ENCODE data around the gene NUPR2. TPM values are rescaled to one million over a fixed set of nuclear protein-coding genes. Genes with fewer than 3 reads are reported as not detected.

The NUPR2 gene
- total and polyA plus RNA-seq, 4 donors: not detected

GRCh38 chr7:56125831-56126230 lies 9.6 kb upstream of the NUPR2 start (continued):
- TF ChIP-seq, protein P1, sequence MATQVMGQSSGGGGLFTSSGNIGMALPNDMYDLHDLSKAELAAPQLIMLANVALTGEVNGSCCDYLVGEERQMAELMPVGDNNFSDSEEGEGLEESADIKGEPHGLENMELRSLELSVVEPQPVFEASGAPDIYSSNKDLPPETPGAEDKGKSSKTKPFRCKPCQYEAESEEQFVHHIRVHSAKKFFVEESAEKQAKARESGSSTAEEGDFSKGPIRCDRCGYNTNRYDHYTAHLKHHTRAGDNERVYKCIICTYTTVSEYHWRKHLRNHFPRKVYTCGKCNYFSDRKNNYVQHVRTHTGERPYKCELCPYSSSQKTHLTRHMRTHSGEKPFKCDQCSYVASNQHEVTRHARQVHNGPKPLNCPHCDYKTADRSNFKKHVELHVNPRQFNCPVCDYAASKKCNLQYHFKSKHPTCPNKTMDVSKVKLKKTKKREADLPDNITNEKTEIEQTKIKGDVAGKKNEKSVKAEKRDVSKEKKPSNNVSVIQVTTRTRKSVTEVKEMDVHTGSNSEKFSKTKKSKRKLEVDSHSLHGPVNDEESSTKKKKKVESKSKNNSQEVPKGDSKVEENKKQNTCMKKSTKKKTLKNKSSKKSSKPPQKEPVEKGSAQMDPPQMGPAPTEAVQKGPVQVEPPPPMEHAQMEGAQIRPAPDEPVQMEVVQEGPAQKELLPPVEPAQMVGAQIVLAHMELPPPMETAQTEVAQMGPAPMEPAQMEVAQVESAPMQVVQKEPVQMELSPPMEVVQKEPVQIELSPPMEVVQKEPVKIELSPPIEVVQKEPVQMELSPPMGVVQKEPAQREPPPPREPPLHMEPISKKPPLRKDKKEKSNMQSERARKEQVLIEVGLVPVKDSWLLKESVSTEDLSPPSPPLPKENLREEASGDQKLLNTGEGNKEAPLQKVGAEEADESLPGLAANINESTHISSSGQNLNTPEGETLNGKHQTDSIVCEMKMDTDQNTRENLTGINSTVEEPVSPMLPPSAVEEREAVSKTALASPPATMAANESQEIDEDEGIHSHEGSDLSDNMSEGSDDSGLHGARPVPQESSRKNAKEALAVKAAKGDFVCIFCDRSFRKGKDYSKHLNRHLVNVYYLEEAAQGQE (IDR thresholded peaks at IDR 0.05): no peak
- TF ChIP-seq HNF4G (IDR thresholded peaks at IDR 0.05) (no peak), FOXA2 (IDR thresholded peaks at IDR 0.05) (no peak), HNF4A (conservative IDR thresholded peaks at IDR 0.05) (no peak), SP1 (IDR thresholded peaks at IDR 0.05) (no peak)
- TF ChIP-seq, protein P2, sequence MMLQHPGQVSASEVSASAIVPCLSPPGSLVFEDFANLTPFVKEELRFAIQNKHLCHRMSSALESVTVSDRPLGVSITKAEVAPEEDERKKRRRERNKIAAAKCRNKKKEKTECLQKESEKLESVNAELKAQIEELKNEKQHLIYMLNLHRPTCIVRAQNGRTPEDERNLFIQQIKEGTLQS (IDR thresholded peaks at IDR 0.05): no peak

DNA sequence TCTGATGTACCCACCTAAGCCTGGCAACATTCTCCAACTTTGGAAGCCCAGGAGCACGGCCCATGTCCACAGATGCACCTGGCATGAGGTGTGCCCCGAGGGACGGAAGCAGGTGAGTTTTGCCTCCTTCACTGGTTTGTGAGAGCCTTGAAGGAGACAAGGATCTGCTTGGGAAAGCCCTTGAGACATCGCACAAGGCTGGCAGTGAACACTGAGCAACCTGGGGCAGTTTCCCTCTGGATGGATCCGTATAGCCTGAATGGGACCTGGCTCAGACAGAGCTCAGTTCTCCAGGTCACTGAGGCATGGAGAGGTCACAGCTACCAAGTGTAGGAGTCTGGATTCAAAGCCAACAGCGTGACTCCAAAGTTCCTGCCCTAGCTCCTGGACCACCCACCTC lies 8.8 kb upstream of the NUPR2 start:
- DNase-seq (ENCODE audit: low spot score): no peak
- TF ChIP-seq CTCF (IDR thresholded peaks at IDR 0.05; ENCODE audit: low read depth, low read length, missing input control) (no peak), SP1 (IDR thresholded peaks at IDR 0.05) (no peak), HNF4G (IDR thresholded peaks at IDR 0.05) (no peak), JUND (IDR thresholded peaks at IDR 0.05) (no peak), RXRA (IDR thresholded peaks at IDR 0.05) (no peak), NR2F2 (IDR thresholded peaks at IDR 0.05) (no peak), FOXA2 (IDR thresholded peaks at IDR 0.05) (no peak), YY1 (IDR thresholded peaks at IDR 0.05) (no peak), RAD21 (IDR thresholded peaks at IDR 0.05) (no peak), TAF1 (conservative IDR thresholded peaks at IDR 0.05) (no peak), EGR1 (IDR thresholded peaks at IDR 0.05; ENCODE audit: low read depth in 2 of 2) (no peak), HNF4A (conservative IDR thresholded peaks at IDR 0.05) (no peak), GABPA (IDR thresholded peaks at IDR 0.05 in 1 of 2, conservative IDR thresholded peaks at IDR 0.05 in 1 of 2) (no peak), FOXA1 (IDR thresholded peaks at IDR 0.05) (no peak)
- TF ChIP-seq, protein P3, sequence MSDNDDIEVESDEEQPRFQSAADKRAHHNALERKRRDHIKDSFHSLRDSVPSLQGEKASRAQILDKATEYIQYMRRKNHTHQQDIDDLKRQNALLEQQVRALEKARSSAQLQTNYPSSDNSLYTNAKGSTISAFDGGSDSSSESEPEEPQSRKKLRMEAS (IDR thresholded peaks at IDR 0.05): no peak
- TF ChIP-seq, protein P2 (IDR thresholded peaks at IDR 0.05): no peak
- TF ChIP-seq, protein P1 (IDR thresholded peaks at IDR 0.05): no peak
- 71% methylated on average over 6 of the region's 6 CpGs for WGBS

More for the DNA sequence above, 8.8 kb upstream of the NUPR2 start:
- Histone ChIP-seq H3K4me3 (ENCODE audit: low read depth in 1 of 3, low read length in 3 of 3) (no peak overlapping the region), H3K9me3 (ENCODE audit: control insufficient read depth in 4 of 4, low read length in 3 of 4) (no peaks in the 10 kb centered on the region), H3K36me3 (ENCODE audit: control insufficient read depth in 4 of 4, insufficient read depth in 3 of 4, low read depth in 1 of 4, low read length in 3 of 4) (no peaks in the 10 kb centered on the region), H3K27me3 (ENCODE audit: control insufficient read depth in 4 of 4, insufficient read depth in 4 of 4, low read length in 3 of 4) (no peaks in the 10 kb centered on the region), H3K4me1 (ENCODE audit: control insufficient read depth in 4 of 4, insufficient read depth in 4 of 4, low read length in 3 of 4) (no peaks in the 10 kb centered on the region), H3K27ac (ENCODE audit: low read depth in 1 of 2, low read length in 2 of 2) (no peak overlapping the region), H3K9ac (ENCODE audit: low read depth in 1 of 2, low read length in 2 of 2) (no peak overlapping the region)

Data from liver (tissue), 9 donors.